GM12864 (cell line): ENCODE results near the gene PKLR.
"Not testable (repeated sequence)": the region's sequence is repeated elsewhere in the genome, so short reads cannot be mapped to it uniquely, and the experiment has no call there.

Experiments used
- DNase-seq: peaks from one replicate; pipeline ENCODE4 v3.0.0-alpha.2; 2011; ENCODE audit warnings: low read depth
- H3K4me3 ChIP-seq: 2 replicates; pipeline ENCODE4 v1.5.1; 2011; ENCODE audit warnings: mild to moderate bottlenecking, low read depth, low read length, control low read depth
- CTCF ChIP-seq: IDR thresholded peaks from 2 replicates; pipeline ENCODE4 v1.5.1; 2011; ENCODE audit warnings: low read depth, mild to moderate bottlenecking, moderate library complexity, low read length, control low read depth, inconsistent platforms; ENCODE audit errors: missing control alignments

The PKLR gene

GRCh38 chr1:155250633-155251449, 50.4 kb downstream of the PKLR start:
- DNase-seq, result peak; percentile 70
- TF ChIP-seq CTCF, result peak; percentile 100
- peak overlapping the region; percentile 78 for H3K4me3 ChIP-seq

GRCh38 chr1:155250246-155250632, 51.0 kb downstream of the PKLR start:
- DNase-seq, result no peak
- peak overlapping the region; percentile 78 for H3K4me3 ChIP-seq
- TF ChIP-seq CTCF, result no peak

- no peak overlapping the region for H3K4me3 ChIP-seq
- DNase-seq, result no peak
- TF ChIP-seq CTCF, result no peak
Measured at GRCh38 chr1:155247667-155248553, 53.3 kb downstream of the PKLR start.

- H3K4me3 ChIP-seq, DNase-seq: not testable (repeated sequence)
Measured at GRCh38 chr1:155246796-155247195, 54.4 kb downstream of the PKLR start.

- peak overlapping the region; percentile 69 for H3K4me3 ChIP-seq
- DNase-seq, result no peak
- no peak for TF ChIP-seq CTCF
Measured at GRCh38 chr1:155245163-155245524, 56.1 kb downstream of the PKLR start.

- TF ChIP-seq CTCF, result no peak
- H3K4me3 ChIP-seq, result peak overlapping the region; percentile 69
- peak; percentile 99 for DNase-seq
Measured at GRCh38 chr1:155244368-155245162, 56.7 kb downstream of the PKLR start.
